Panc1 (cell line): Measurements from ENCODE around the gene CLEC16A. TPM values are rescaled to one million over a fixed set of nuclear protein-coding genes. Genes with fewer than 3 reads are reported as not detected.

ENCODE experiments used
- ATAC-seq: fragments of 200-7000 bp; cut with Tn5 transposase; 2 replicates; pipeline ENCODE4 v1.9.1; 2020; ENCODE audit warnings: mild to moderate bottlenecking, moderate library complexity
- BruUV-seq: library from RNA; stranded (reverse); fragments of 400-500 nt; replicated peaks from 2 replicates; lab custom pipeline; 2021; lab: Mats Ljungman, UMichigan
- CTCF ChIA-PET: fragments of 300-600 bp; sonication (Branson Sonifier 250); formaldehyde crosslinking; loops from one replicate; lab custom pipeline; 2022; ENCODE audit warnings: antibody characterized with exemption; lab: Charles Lee
- POLR2A ChIA-PET: fragments of 300-600 bp; sonication (Branson Sonifier 250); formaldehyde crosslinking; loops from one replicate; lab custom pipeline; 2022; ENCODE audit warnings: antibody characterized with exemption; lab: Charles Lee
- DNase-seq: peaks from one replicate; pipeline ENCODE4 v3.0.0-alpha.2; 2010; ENCODE audit warnings: low read depth, low spot score
- H3K27ac ChIP-seq: 2 replicates; pipeline ENCODE4 v1.5.1; 2011; ENCODE audit warnings: mild to moderate bottlenecking, low read length, inconsistent platforms
- H3K27me3 ChIP-seq: fragments of 200-500 bp; sonication (Bioruptor generic); 2 replicates; pipeline ENCODE4 v1.6.0; 2014; ENCODE audit warnings: low read length, inconsistent platforms; ENCODE audit not compliant: control insufficient read depth, insufficient read depth
- H3K36me3 ChIP-seq: fragments of 200-500 bp; sonication (Bioruptor generic); 2 replicates; pipeline ENCODE4 v1.5.1; 2014; ENCODE audit warnings: inconsistent platforms, mild to moderate bottlenecking, low read length, moderate library complexity; ENCODE audit not compliant: control insufficient read depth, insufficient read depth
- H3K4me1 ChIP-seq: 2 replicates; pipeline ENCODE4 v1.5.1; 2011; ENCODE audit warnings: inconsistent platforms, mild to moderate bottlenecking, low read length, moderate library complexity; ENCODE audit not compliant: control insufficient read depth, insufficient read depth
- H3K4me3 ChIP-seq, 2 experiments: 2 replicates each; pipeline ENCODE4 v1.5.1; 2011 to 2012; ENCODE audit warnings: low read depth in 2 of 2, low read length in 2 of 2, mild to moderate bottlenecking in 2 of 2, inconsistent platforms in 1 of 2, moderate library complexity in 1 of 2
- H3K9me3 ChIP-seq: fragments of 200-500 bp; sonication (Bioruptor generic); 2 replicates; pipeline ENCODE4 v1.5.1; 2014; ENCODE audit warnings: low read depth, mild to moderate bottlenecking, inconsistent platforms, low read length, moderate library complexity; ENCODE audit not compliant: control insufficient read depth, insufficient read depth
- POLR2AphosphoS5 ChIP-seq: IDR thresholded peaks from 2 replicates; pipeline ENCODE4 v1.6.1; 2012; ENCODE audit warnings: mild to moderate bottlenecking, low read depth, low read length, moderate library complexity
- TCF7L2 ChIP-seq: IDR thresholded peaks from 2 replicates; pipeline ENCODE4 v1.6.1; 2011; ENCODE audit warnings: mild to moderate bottlenecking, low read depth, low read length, inconsistent platforms
- in situ Hi-C: cut with HindIII; loops from 2 replicates; pipeline ENCODE4 v1.10.0; 2016; ENCODE audit warnings: low sequenced_read_pairs, low pct_unique_long_range_greater_than_20kb
- intact Hi-C: fragments of 100-400 bp; cut with micrococcal nuclease; formaldehyde crosslinking; loops from one replicate; pipeline ENCODE4 v1.10.0; 2022; ENCODE audit not compliant: unreplicated experiment
- total RNA-seq: library from RNA; stranded (reverse); gene quantifications from one replicate; pipeline ENCODE4 v1.2.1, GENCODE V29; 2021; ENCODE audit not compliant: unreplicated experiment
- TF ChIP-seq, protein P1 (sequence below): fragments of 450-650 bp; IDR thresholded peaks from 2 replicates; pipeline ENCODE4 v1.5.1; 2017; ENCODE audit warnings: mild to moderate bottlenecking
- TF ChIP-seq, protein P2 (sequence below), 2 experiments: IDR thresholded peaks; 2 replicates each; pipeline ENCODE4 v1.6.1; 2011 to 2012; ENCODE audit warnings: low read depth in 2 of 2, control low read depth in 1 of 2, low read length in 1 of 2, mild to moderate bottlenecking in 1 of 2, moderate library complexity in 1 of 2; ENCODE audit not compliant: insufficient read depth in 1 of 2

The CLEC16A gene
- total RNA-seq, 1 experiment from 2014 or later = 21.0 TPM

DNA sequence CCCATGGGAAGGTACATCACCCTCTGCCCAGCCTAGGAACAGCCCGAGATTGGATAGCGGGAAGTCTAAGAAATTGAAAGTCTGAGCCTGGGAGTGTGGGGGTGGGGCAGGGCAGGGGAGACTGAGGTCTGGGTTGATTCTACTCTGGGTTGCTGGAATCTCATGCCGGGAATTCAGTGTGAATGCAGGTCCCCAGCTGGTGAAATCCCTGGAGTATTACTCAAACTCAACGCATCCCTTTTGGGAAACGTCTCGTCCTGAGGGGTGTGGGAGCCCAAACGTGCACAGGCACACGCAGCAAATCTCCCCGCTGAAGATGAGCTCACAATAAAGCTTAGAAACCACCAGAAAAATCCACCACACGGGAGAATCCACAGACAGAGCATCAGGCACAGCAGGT is 256.2 kb downstream of the CLEC16A start:
- BruUV-seq = no TSS peak
- H3K4me3 ChIP-seq = no peak overlapping the region
- no peak overlapping the region; the same call in 1 of the 2 replicates for H3K27ac ChIP-seq
- no peaks in the 10 kb centered on the region for H3K9me3 ChIP-seq
- no peaks in the 10 kb centered on the region for H3K36me3 ChIP-seq
- intact Hi-C loops (no loop called here), in situ Hi-C loops (no loop called here)
- POLR2A ChIA-PET = interaction anchor here (1.0 kb wide), 1 partner anchor 9 kb away, joined by 3 read pairs; no protein-coding TSS in a partner anchor
- H3K4me1 ChIP-seq = peaks cover 30% of the 10 kb centered on the region
- H3K27me3 ChIP-seq = no peaks in the 10 kb centered on the region
- TF ChIP-seq, protein P1, sequence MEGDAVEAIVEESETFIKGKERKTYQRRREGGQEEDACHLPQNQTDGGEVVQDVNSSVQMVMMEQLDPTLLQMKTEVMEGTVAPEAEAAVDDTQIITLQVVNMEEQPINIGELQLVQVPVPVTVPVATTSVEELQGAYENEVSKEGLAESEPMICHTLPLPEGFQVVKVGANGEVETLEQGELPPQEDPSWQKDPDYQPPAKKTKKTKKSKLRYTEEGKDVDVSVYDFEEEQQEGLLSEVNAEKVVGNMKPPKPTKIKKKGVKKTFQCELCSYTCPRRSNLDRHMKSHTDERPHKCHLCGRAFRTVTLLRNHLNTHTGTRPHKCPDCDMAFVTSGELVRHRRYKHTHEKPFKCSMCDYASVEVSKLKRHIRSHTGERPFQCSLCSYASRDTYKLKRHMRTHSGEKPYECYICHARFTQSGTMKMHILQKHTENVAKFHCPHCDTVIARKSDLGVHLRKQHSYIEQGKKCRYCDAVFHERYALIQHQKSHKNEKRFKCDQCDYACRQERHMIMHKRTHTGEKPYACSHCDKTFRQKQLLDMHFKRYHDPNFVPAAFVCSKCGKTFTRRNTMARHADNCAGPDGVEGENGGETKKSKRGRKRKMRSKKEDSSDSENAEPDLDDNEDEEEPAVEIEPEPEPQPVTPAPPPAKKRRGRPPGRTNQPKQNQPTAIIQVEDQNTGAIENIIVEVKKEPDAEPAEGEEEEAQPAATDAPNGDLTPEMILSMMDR = no peak
- TF ChIP-seq TCF7L2 = no peak
- TF ChIP-seq, protein P2, sequence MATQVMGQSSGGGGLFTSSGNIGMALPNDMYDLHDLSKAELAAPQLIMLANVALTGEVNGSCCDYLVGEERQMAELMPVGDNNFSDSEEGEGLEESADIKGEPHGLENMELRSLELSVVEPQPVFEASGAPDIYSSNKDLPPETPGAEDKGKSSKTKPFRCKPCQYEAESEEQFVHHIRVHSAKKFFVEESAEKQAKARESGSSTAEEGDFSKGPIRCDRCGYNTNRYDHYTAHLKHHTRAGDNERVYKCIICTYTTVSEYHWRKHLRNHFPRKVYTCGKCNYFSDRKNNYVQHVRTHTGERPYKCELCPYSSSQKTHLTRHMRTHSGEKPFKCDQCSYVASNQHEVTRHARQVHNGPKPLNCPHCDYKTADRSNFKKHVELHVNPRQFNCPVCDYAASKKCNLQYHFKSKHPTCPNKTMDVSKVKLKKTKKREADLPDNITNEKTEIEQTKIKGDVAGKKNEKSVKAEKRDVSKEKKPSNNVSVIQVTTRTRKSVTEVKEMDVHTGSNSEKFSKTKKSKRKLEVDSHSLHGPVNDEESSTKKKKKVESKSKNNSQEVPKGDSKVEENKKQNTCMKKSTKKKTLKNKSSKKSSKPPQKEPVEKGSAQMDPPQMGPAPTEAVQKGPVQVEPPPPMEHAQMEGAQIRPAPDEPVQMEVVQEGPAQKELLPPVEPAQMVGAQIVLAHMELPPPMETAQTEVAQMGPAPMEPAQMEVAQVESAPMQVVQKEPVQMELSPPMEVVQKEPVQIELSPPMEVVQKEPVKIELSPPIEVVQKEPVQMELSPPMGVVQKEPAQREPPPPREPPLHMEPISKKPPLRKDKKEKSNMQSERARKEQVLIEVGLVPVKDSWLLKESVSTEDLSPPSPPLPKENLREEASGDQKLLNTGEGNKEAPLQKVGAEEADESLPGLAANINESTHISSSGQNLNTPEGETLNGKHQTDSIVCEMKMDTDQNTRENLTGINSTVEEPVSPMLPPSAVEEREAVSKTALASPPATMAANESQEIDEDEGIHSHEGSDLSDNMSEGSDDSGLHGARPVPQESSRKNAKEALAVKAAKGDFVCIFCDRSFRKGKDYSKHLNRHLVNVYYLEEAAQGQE (IDR thresholded peaks at IDR 0.05; ENCODE audit: insufficient read depth in 1 of 2, low read depth in 2 of 2, low read length in 1 of 2) = no peak
- DNase-seq (no peak), ATAC-seq (no peak)
- CTCF ChIA-PET = no interaction called here

DNA sequence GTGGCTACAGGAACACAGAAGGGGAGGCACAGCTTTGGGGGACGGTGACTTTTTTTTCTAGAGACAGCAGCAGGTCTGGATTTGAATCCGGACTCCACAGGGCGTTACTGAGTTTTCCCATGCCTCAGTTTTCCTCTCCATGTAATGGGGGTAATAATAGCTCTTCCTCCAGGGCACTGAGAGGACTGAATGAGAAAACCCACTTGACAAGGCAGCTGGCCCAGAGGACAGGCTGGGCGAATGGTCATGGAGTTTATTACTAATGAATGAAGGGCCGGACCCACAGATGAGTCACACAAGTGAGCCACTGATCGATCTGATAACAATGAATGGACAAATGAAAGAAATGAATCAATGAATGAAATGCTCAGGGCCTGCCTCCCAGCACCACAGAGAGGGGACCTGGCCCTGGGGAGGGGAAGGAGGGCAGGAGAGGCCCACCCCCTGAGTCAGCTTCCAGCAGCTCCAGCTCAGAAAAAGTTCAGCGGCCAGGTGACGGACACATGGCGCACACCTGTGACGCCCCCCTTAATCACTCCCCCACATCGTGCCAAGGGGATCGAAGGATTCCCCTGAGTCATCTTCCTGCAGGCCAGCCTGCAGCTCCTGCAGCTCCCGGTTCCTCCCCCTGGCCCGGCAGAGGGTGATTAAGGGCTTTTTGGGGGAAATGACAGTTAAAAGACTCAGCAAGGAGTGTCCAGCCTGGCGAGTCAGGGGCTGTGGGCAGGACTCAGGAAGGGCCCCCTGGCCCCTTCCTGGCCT is 257.3 kb downstream of the CLEC16A start:
- ATAC-seq (peak; percentile 75), DNase-seq (peak; percentile 53)
- TF ChIP-seq, protein P2 (IDR thresholded peaks at IDR 0.05; ENCODE audit: insufficient read depth in 1 of 2, low read depth in 2 of 2, low read length in 1 of 2) = no peak
- 0 out of 2 replicates have a peak, but pooled peaks have one; percentile 33 for TF ChIP-seq POLR2AphosphoS5
- TF ChIP-seq, protein P1 = no peak
- BruUV-seq = no TSS peak
- intact Hi-C loops (no loop called here), in situ Hi-C loops (no loop called here)
- Histone ChIP-seq H3K36me3 (no peaks in the 10 kb centered on the region), H3K9me3 (no peaks in the 10 kb centered on the region), H3K27me3 (no peaks in the 10 kb centered on the region), H3K27ac (peak overlapping the region; percentile 65), H3K4me3 (peak overlapping the region in 1 of 2 experiments; percentile 29; a peak in 2 of 4 replicates), H3K4me1 (peaks cover 30% of the 10 kb centered on the region)
- CTCF ChIA-PET = no interaction called here
- POLR2A ChIA-PET = interaction anchor here (1.0 kb wide), 1 partner anchor 10 kb away, joined by 3 read pairs; no protein-coding TSS in a partner anchor
